ENCODE measurements around the gene GPR84. TPM values are rescaled to one million over a fixed set of nuclear protein-coding genes. Genes with fewer than 3 reads are reported as not detected.
A peak's percentile ranks its signal among the peaks of the same experiment; 100 is the strongest.

Gene GPR84
- total RNA-seq, 1 donor from 2014 or later: not detected

DNA sequence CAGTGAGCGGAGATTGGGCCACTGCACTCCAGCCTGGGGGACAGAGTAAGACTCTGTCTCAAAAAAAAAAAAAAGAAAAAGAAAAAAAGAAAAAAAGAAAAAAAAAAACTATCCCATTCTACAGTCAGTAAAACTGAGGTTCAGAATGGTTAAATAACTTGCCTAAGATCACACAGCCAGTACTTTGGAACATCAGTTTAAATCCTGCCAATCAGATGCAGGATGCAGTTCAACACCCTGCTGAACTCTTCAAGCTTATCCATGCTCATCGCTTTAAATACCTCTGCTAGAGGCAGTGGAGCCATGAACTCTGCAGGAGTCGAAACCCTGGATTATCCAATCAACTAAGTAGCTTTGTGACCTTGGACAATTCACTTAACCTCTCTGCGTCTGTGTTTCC is 16.9 kb upstream of the GPR84 start:
- no peak for DNase-seq (ENCODE audit: low spot score, unreplicated experiment)
- Mint-ChIP-seq H3K9me3 (ENCODE audit: low read depth) (no peaks in the 10 kb centered on the region), H3K4me3 (ENCODE audit: low read depth) (no peak overlapping the region), H3K4me1 (ENCODE audit: low read depth) (peaks cover 21% of the 10 kb centered on the region), H3K27ac (no peak overlapping the region), H3K36me3 (ENCODE audit: insufficient read depth) (no peaks in the 10 kb centered on the region), H3K27me3 (peaks cover 9% of the 10 kb centered on the region)
- TF ChIP-seq, protein P1, sequence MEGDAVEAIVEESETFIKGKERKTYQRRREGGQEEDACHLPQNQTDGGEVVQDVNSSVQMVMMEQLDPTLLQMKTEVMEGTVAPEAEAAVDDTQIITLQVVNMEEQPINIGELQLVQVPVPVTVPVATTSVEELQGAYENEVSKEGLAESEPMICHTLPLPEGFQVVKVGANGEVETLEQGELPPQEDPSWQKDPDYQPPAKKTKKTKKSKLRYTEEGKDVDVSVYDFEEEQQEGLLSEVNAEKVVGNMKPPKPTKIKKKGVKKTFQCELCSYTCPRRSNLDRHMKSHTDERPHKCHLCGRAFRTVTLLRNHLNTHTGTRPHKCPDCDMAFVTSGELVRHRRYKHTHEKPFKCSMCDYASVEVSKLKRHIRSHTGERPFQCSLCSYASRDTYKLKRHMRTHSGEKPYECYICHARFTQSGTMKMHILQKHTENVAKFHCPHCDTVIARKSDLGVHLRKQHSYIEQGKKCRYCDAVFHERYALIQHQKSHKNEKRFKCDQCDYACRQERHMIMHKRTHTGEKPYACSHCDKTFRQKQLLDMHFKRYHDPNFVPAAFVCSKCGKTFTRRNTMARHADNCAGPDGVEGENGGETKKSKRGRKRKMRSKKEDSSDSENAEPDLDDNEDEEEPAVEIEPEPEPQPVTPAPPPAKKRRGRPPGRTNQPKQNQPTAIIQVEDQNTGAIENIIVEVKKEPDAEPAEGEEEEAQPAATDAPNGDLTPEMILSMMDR (IDR thresholded peaks at IDR 0.05; ENCODE audit: unreplicated experiment): no peak

DNA sequence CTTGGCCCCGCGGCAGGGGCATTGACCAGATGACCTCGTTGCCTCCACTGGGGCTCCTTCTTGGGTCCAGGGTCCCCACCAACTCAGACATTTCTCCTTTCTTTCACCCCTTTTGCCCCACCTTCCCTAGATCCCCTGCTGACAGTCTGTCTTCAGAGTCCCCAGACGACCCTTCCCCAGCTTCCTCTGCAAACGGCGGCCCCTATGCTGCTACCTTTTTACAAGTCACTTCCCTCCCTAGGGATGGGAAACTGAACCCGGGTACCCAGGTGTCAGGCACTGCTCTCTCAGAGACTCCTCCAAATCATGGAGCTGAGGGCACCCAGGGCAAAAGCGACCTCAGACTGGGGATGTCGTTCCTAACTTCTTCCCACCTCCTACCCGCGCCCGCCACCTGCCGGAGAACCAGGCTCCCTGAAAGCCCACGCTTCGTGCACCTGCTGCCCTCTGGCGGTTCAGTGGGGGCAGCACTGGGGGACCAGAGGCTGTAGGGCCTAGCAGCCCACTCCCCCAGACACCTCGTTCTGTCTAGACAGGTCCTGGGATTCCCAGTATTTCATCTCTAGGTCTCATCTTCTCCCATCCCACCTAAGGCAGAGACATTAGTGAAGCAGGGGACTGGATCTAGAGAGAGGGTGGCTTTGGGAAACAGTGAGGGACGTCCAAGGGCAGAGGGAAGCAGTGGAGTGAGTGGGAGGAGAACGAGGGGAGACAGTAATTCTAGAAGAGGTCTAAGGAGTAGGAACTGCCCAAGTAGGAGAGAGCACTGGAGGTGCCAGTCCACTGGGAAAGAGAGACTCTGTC is 15.3 kb upstream of the GPR84 start:
- TF ChIP-seq, protein P1 (IDR thresholded peaks at IDR 0.05; ENCODE audit: unreplicated experiment): peak; percentile 100
- H3K36me3 Mint-ChIP-seq (ENCODE audit: insufficient read depth): no peaks in the 10 kb centered on the region
- H3K4me3 Mint-ChIP-seq (ENCODE audit: low read depth): peak overlapping the region; percentile 73
- H3K9me3 Mint-ChIP-seq (ENCODE audit: low read depth): no peaks in the 10 kb centered on the region
- DNase-seq (ENCODE audit: low spot score, unreplicated experiment): peak; percentile 93
- peaks cover 14% of the 10 kb centered on the region for H3K4me1 Mint-ChIP-seq (ENCODE audit: low read depth)
- H3K27ac Mint-ChIP-seq: peak overlapping the region; percentile 30
- peaks cover 8% of the 10 kb centered on the region for H3K27me3 Mint-ChIP-seq

DNA sequence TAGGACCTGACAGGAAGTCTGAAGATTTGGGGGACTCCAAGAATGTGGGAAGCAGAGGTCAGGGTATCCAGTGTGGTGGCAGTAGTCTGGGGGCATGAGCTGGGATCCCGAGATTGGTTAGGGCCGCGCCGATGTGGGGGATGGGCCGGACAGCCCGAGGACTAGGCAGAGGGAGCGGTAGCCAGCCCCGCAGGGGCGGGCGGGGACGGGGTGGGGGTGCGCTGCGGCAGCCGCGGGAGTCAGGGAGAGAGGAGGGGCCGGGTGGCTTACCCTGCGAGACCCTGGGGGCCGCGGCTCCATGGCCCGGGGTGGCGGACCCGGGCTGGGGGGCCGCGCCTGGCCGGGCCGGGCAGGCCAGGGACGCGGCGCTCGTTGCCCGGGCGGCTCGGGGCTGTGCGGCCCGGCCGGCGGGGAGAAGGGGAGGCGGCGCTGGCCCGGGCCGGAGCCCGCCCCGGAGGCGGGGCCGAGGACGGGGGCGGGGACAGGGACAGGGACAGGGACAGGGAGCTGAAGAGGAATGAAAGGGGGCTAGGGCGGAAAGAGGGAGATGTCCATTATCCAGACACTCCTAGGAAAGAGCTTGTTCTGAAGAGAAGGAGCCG is 14.6 kb upstream of the GPR84 start:
- TF ChIP-seq, protein P1 (IDR thresholded peaks at IDR 0.05; ENCODE audit: unreplicated experiment): no peak

DNA sequence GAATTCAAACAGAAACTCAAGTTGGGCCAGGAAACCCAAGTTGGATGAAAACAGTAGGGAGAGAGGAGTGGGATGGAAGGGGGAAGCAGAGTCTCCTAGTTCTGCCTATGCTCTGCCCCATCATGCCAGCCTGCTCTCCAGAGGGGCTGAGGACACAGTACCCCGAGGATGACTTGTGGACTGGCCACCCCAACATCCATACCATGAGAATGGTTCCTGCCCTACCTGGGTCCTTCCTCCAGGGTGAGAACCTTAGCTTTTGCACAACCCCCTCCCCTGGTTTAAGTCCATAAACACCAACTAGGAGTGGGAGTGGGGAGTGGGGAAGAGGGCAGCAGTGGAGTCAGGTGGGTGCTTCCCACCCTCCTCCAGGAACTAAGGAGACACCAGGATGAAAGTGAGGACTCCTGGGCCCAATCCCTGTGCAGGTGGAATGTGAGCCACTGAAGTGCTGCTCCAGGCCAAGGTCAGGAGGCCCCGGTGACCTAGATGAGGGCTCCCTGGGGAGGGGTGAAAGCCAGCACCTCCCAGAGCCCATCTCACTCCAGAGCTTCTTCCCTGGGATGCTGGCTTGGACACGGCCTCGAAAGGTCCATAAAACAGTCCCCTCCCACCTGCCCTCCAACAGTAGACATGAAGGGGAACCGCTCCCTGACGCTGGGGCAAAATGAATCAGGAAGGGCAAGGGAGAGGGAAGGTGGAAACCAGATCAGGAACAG is 13.7 kb upstream of the GPR84 start:
- no peaks in the 10 kb centered on the region for H3K36me3 Mint-ChIP-seq (ENCODE audit: insufficient read depth)
- no peak overlapping the region for H3K27ac Mint-ChIP-seq
- DNase-seq (ENCODE audit: low spot score, unreplicated experiment): no peak
- H3K4me1 Mint-ChIP-seq (ENCODE audit: low read depth): peaks cover 13% of the 10 kb centered on the region
- H3K4me3 Mint-ChIP-seq (ENCODE audit: low read depth): peak overlapping the region; percentile 80
- peaks cover 8% of the 10 kb centered on the region for H3K27me3 Mint-ChIP-seq
- TF ChIP-seq, protein P1 (IDR thresholded peaks at IDR 0.05; ENCODE audit: unreplicated experiment): no peak
- H3K9me3 Mint-ChIP-seq (ENCODE audit: low read depth): no peaks in the 10 kb centered on the region

More for the DNA sequence above, 14.6 kb upstream of the GPR84 start:
- H3K27ac Mint-ChIP-seq: peak overlapping the region; percentile 67
- H3K4me1 Mint-ChIP-seq (ENCODE audit: low read depth): peaks cover 13% of the 10 kb centered on the region
- DNase-seq (ENCODE audit: low spot score, unreplicated experiment): peak; percentile 51
- no peaks in the 10 kb centered on the region for H3K9me3 Mint-ChIP-seq (ENCODE audit: low read depth)
- no peaks in the 10 kb centered on the region for H3K36me3 Mint-ChIP-seq (ENCODE audit: insufficient read depth)
- peaks cover 8% of the 10 kb centered on the region for H3K27me3 Mint-ChIP-seq
- peak overlapping the region; percentile 80 for H3K4me3 Mint-ChIP-seq (ENCODE audit: low read depth)

DNA sequence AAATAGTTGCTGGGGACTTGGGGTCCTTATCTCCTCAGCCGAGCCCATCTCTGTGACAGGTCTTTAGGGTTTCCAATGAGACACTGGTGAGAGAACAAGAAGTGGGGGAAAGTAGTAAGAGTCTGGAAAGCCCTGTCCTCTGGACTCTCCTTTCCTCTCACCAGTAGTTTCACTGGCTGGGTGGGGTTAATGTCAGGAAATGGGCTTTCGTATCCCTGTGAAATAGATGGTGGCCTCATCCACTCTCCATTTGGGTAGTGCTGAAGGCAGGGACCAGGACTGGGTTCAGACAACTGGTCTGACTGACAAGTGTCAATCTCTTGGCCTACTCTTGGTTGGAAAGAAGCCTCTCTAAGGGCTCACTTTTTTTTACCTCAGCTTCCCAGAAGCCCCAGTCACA is 12.7 kb upstream of the GPR84 start:
- Mint-ChIP-seq H3K27ac (no peak overlapping the region), H3K27me3 (peaks cover 9% of the 10 kb centered on the region), H3K4me3 (ENCODE audit: low read depth) (peak overlapping the region; percentile 29), H3K9me3 (ENCODE audit: low read depth) (no peaks in the 10 kb centered on the region), H3K4me1 (ENCODE audit: low read depth) (peaks cover 13% of the 10 kb centered on the region), H3K36me3 (ENCODE audit: insufficient read depth) (peaks cover 4% of the 10 kb centered on the region)
- no peak for DNase-seq (ENCODE audit: low spot score, unreplicated experiment)
- TF ChIP-seq, protein P1 (IDR thresholded peaks at IDR 0.05; ENCODE audit: unreplicated experiment): no peak

Measured in progenitor cell of endocrine pancreas (in vitro differentiated cells).